HepG2 (cell line): Measurements from ENCODE around the gene SLC35B4. TPM values are rescaled to one million over a fixed set of nuclear protein-coding genes. Genes with fewer than 3 reads are reported as not detected.

Experiments used
- HCFC1 ChIP-seq: fragments of 150-350 bp; IDR thresholded peaks from 2 replicates; pipeline ENCODE4 v1.6.1; 2014; ENCODE audit warnings: low read depth, low read length
- HMGA1 ChIP-seq: sonication (generic); formaldehyde crosslinking; conservative IDR thresholded peaks from 2 replicates; pipeline ENCODE4 v1.4.0; 2020; ENCODE audit warnings: missing genetic modification reagents
- ISX ChIP-seq: sonication (generic); formaldehyde crosslinking; conservative IDR thresholded peaks from 2 replicates; pipeline ENCODE4 v1.5.0; 2020; ENCODE audit warnings: missing genetic modification reagents
- PAX8 ChIP-seq: sonication (generic); formaldehyde crosslinking; IDR thresholded peaks from 2 replicates; pipeline ENCODE4 v1.8.0; 2022; ENCODE audit warnings: mild to moderate bottlenecking, missing genetic modification reagents, borderline replicate concordance
- RFX3 ChIP-seq: IDR thresholded peaks from 2 replicates; pipeline ENCODE4 v1.6.1; 2016; ENCODE audit warnings: missing biosample characterization, missing genetic modification reagents
- SAP130 ChIP-seq: IDR thresholded peaks from 2 replicates; pipeline ENCODE4 v1.6.1; 2016; ENCODE audit warnings: low read depth
- SKI ChIP-seq: fragments of 450-650 bp; IDR thresholded peaks from one replicate; pipeline ENCODE4 v1.6.1; 2018; ENCODE audit warnings: mild to moderate bottlenecking; ENCODE audit not compliant: partially characterized antibody
- SRF ChIP-seq: IDR thresholded peaks from 2 replicates; pipeline ENCODE4 v1.6.1; 2011; ENCODE audit warnings: mild to moderate bottlenecking, low read depth, low read length, moderate library complexity
- ZBTB4 ChIP-seq: sonication (generic); formaldehyde crosslinking; IDR thresholded peaks from 2 replicates; pipeline ENCODE4 v1.4.0; 2020; ENCODE audit warnings: missing genetic modification reagents, mild to moderate bottlenecking, borderline replicate concordance
- ZFP82 ChIP-seq: sonication (generic); formaldehyde crosslinking; IDR thresholded peaks from 2 replicates; pipeline ENCODE4 v1.5.1; 2020; ENCODE audit warnings: mild to moderate bottlenecking, missing genetic modification reagents, borderline replicate concordance
- ZNF414 ChIP-seq: sonication (generic); formaldehyde crosslinking; IDR thresholded peaks from 2 replicates; pipeline ENCODE4 v1.5.0; 2020; ENCODE audit warnings: missing genetic modification reagents
- ZNF451 ChIP-seq: sonication (generic); formaldehyde crosslinking; IDR thresholded peaks from 2 replicates; pipeline ENCODE4 v1.5.0; 2020; ENCODE audit warnings: mild to moderate bottlenecking, missing genetic modification reagents
- ZNF607 ChIP-seq: sonication (generic); formaldehyde crosslinking; IDR thresholded peaks from 2 replicates; pipeline ENCODE4 v1.5.1; 2020; ENCODE audit warnings: missing genetic modification reagents, mild to moderate bottlenecking, borderline replicate concordance
- ZNF660 ChIP-seq: sonication (generic); formaldehyde crosslinking; IDR thresholded peaks from 2 replicates; pipeline ENCODE4 v1.5.1; 2020; ENCODE audit warnings: mild to moderate bottlenecking, low read depth, missing genetic modification reagents, borderline replicate concordance
- ZNF713 ChIP-seq: sonication (generic); formaldehyde crosslinking; IDR thresholded peaks from 2 replicates; pipeline ENCODE4 v1.4.0; 2020; ENCODE audit warnings: mild to moderate bottlenecking, missing genetic modification reagents
- ZNF773 ChIP-seq: sonication (generic); formaldehyde crosslinking; IDR thresholded peaks from 2 replicates; pipeline ENCODE4 v1.4.0; 2020; ENCODE audit warnings: missing genetic modification reagents, borderline replicate concordance
- polyA plus RNA-seq, 8 experiments: library from polyadenylated mRNA; depleted of rRNA in 3 of 8; stranded (reverse) in 7 of 8; unstranded in 1 of 8; fragments of >200 nt; fragmentation: Illumina TruSeq in 4 of 8; extraction: Trizol in 4 of 8; gene quantifications; 2 replicates each; pipeline versions ENCODE4 v1.2.1 to v1.2.3, GENCODE V29; 2011 to 2016; ENCODE audit warnings: low read depth in 4 of 8, missing spikeins in 1 of 8, mixed read lengths in 1 of 8; ENCODE audit not compliant: insufficient read depth in 1 of 8
- total RNA-seq, 5 experiments: library from RNA; depleted of rRNA; stranded (reverse); fragments of >200 nt; fragmentation: Illumina TruSeq; extraction: Trizol; gene quantifications; 2 replicates each; pipeline ENCODE4 v1.2.3, GENCODE V29; 2016; ENCODE audit warnings: low read depth in 1 of 5
- TF ChIP-seq, protein P1 (sequence below): sonication (generic); formaldehyde crosslinking; IDR thresholded peaks from 2 replicates; pipeline ENCODE4 v1.4.0; 2020; ENCODE audit warnings: missing genetic modification reagents
- TF ChIP-seq, protein P2 (sequence below): sonication (generic); formaldehyde crosslinking; IDR thresholded peaks from 2 replicates; pipeline ENCODE4 v1.5.0; 2020; ENCODE audit warnings: mild to moderate bottlenecking, missing genetic modification reagents
- TF ChIP-seq, protein P3 (sequence below): sonication (generic); formaldehyde crosslinking; IDR thresholded peaks from 2 replicates; pipeline ENCODE4 v1.9.0; 2022; ENCODE audit warnings: missing genetic modification reagents, mild to moderate bottlenecking, borderline replicate concordance

The SLC35B4 gene
- total and polyA plus RNA-seq, 2 of the 13 experiments (the other 11 are each of a cell fraction or from before 2014, with no cell fraction given) = 17.1 to 17.8 TPM

GRCh38 chr7:134293002-134293740 is 23.6 kb downstream of the SLC35B4 start (continued):
- no peak for TF ChIP-seq ZBTB4 (CRISPR knock-in tag)
- TF ChIP-seq ZNF773 (CRISPR knock-in tag) = no peak
- TF ChIP-seq ZNF414 = no peak
- no peak for TF ChIP-seq ZNF713
- no peak for TF ChIP-seq HCFC1
- no peak for TF ChIP-seq ZNF660
- TF ChIP-seq ZNF451 = no peak
- no peak for TF ChIP-seq ISX (CRISPR knock-in tag)
- no peak for TF ChIP-seq ZFP82 (CRISPR knock-in tag)
- no peak for TF ChIP-seq RFX3
- TF ChIP-seq, protein P1, sequence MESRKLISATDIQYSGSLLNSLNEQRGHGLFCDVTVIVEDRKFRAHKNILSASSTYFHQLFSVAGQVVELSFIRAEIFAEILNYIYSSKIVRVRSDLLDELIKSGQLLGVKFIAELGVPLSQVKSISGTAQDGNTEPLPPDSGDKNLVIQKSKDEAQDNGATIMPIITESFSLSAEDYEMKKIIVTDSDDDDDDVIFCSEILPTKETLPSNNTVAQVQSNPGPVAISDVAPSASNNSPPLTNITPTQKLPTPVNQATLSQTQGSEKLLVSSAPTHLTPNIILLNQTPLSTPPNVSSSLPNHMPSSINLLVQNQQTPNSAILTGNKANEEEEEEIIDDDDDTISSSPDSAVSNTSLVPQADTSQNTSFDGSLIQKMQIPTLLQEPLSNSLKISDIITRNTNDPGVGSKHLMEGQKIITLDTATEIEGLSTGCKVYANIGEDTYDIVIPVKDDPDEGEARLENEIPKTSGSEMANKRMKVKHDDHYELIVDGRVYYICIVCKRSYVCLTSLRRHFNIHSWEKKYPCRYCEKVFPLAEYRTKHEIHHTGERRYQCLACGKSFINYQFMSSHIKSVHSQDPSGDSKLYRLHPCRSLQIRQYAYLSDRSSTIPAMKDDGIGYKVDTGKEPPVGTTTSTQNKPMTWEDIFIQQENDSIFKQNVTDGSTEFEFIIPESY (CRISPR knock-in tag) = no peak
- TF ChIP-seq, protein P2, sequence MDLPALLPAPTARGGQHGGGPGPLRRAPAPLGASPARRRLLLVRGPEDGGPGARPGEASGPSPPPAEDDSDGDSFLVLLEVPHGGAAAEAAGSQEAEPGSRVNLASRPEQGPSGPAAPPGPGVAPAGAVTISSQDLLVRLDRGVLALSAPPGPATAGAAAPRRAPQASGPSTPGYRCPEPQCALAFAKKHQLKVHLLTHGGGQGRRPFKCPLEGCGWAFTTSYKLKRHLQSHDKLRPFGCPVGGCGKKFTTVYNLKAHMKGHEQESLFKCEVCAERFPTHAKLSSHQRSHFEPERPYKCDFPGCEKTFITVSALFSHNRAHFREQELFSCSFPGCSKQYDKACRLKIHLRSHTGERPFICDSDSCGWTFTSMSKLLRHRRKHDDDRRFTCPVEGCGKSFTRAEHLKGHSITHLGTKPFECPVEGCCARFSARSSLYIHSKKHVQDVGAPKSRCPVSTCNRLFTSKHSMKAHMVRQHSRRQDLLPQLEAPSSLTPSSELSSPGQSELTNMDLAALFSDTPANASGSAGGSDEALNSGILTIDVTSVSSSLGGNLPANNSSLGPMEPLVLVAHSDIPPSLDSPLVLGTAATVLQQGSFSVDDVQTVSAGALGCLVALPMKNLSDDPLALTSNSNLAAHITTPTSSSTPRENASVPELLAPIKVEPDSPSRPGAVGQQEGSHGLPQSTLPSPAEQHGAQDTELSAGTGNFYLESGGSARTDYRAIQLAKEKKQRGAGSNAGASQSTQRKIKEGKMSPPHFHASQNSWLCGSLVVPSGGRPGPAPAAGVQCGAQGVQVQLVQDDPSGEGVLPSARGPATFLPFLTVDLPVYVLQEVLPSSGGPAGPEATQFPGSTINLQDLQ = no peak
- no peak for TF ChIP-seq HMGA1
- TF ChIP-seq SKI = peak; percentile 59
- no peak for TF ChIP-seq PAX8
- TF ChIP-seq SAP130 = peak; percentile 70
- TF ChIP-seq SRF = no peak
- TF ChIP-seq ZNF607 (CRISPR knock-in tag) = no peak
- TF ChIP-seq, protein P3, sequence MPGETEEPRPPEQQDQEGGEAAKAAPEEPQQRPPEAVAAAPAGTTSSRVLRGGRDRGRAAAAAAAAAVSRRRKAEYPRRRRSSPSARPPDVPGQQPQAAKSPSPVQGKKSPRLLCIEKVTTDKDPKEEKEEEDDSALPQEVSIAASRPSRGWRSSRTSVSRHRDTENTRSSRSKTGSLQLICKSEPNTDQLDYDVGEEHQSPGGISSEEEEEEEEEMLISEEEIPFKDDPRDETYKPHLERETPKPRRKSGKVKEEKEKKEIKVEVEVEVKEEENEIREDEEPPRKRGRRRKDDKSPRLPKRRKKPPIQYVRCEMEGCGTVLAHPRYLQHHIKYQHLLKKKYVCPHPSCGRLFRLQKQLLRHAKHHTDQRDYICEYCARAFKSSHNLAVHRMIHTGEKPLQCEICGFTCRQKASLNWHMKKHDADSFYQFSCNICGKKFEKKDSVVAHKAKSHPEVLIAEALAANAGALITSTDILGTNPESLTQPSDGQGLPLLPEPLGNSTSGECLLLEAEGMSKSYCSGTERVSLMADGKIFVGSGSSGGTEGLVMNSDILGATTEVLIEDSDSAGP (CRISPR knock-in tag) = 0 out of 2 replicates have a peak, but pooled peaks have one; percentile 19
